AG08396 (cell line): ENCODE results near the gene SYAP1.
"Not testable (repeated sequence)": the region's sequence is repeated elsewhere in the genome, so short reads cannot be mapped to it uniquely, and the experiment has no call there.

Experiments used
- DNase-seq: peaks from one replicate; pipeline ENCODE4 v3.0.0; 2012; ENCODE audit warnings: low spot score, mixed read lengths

SYAP1 gene, protein sequence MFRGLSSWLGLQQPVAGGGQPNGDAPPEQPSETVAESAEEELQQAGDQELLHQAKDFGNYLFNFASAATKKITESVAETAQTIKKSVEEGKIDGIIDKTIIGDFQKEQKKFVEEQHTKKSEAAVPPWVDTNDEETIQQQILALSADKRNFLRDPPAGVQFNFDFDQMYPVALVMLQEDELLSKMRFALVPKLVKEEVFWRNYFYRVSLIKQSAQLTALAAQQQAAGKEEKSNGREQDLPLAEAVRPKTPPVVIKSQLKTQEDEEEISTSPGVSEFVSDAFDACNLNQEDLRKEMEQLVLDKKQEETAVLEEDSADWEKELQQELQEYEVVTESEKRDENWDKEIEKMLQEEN

DNA sequence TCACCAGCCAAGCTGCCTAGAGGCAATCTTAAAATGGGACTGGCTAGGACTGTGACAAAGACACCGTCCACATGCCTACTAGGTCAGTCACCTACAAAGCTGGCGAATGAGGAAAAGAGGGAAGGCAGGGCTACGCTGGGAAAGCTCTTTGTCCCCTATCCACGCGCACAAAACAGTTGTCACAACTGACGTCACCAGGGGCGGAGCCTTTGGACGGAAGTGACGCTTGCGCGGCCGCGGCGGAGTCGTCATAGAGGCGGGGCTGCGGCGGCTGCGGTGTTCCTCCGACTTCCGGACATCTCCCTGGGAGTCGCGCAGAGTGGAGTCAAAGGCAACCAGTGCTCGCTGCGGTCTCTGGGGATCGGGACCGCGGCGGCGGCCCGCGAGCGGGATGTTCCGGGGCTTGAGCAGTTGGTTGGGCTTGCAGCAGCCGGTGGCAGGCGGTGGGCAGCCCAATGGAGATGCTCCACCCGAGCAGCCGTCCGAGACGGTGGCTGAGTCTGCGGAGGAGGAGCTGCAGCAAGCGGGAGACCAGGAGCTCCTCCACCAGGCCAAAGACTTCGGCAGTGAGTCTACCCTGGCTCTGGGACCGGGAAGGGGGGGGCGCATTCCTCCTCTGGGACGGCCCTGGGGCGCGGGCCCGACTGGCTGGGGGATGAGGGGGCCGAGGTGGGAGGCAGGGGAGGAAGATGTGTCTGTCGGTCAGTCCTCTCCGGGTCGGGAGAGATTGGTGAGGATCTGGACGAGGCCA is at the start of gene SYAP1:
SYAP1 (plus strand) TSS at position 279 of the 751 bp plus-strand sequence; CDS start at position 392, 113 bp downstream.
- DNase-seq, result peak; percentile 93

DNA sequence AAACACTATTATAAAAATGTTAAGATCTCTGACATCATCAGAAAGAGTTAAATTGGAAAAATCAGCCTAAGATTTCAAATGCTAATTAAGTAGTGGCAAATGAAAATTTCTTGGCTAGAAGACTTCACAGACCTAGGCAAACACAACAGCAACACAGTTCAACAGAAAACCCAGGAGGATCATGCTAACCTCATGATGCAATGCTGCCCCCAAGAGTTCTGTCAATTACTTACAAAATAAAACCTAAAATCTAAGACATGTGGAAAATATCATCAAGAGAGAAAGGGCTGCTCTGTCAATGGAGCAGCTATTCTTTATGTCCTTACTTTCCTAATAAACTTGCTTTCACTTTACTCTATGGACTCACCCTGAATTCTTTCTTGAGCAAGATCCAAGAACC is 48.4 kb upstream of the SYAP1 start:
- peak; percentile 57 for DNase-seq

DNA sequence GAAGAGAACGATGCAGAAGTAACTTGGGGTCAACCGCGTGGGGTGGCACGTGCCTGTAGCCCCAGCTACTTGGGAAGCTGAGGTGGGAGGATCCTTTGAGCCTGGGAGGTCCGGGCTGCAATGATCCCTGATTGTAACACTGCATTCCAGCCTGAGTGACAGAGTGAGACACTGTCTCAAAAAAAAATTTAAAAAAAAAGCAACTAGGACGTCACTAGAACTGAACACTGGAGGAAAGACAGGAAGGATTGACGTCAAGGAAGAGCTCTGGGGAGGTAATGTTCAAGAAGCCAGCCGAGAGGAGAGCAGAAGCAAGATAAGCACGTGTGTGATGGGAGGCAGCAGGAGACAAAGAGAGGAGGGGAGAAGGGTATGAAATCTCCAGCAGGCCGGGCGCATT is 40.7 kb upstream of the SYAP1 start:
- DNase-seq, result no peak

DNA sequence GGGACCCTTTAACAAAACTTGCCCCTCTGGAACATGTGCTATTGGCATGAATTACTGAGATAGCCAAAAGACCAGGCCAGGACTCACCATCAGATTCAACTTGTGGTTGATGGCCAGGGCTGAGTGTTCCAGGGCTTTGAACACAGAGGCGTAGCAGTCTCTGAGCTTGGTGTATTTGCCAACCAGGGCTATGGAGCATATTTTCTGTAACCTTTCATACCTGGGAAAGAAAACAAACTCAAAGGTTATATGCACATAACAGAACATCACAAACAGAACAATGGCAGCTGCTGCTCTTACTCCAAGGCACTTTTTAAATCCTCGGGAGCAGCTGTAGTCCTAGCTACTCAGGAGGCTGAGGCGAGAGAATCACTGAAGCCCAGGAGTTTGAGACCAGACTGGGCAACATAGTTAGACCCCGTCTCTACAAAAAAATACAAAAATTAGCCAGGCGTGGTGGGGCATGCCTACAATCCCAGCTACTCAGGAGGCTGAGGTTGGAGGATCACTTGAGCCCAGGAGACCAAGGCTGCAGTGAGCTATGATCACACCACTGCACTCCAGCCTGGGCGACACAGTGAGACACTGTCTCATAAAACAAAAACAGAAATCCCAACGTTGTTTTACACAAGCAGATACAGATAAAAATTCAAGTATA is 36.3 kb upstream of the SYAP1 start:
- no peak for DNase-seq

DNA sequence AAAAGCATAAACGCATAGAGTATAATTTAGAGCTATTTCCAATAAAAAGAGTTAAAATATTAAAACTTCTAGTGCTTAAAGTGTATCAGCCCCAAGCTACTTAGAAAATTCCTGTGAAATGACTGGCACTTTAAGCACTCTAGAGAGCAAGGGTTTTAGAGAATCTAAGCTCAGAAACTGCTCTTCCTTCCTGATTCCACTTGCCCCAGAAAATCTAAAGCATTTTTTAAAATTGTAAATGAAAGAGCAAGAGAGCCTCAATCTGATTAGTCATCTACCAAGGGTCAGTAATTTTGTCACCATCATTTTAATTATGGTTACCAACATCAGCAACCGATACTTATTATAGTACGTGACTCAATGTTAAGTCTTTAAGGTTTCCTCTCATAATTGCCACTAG is 31.9 kb upstream of the SYAP1 start:
- DNase-seq, result no peak

DNA sequence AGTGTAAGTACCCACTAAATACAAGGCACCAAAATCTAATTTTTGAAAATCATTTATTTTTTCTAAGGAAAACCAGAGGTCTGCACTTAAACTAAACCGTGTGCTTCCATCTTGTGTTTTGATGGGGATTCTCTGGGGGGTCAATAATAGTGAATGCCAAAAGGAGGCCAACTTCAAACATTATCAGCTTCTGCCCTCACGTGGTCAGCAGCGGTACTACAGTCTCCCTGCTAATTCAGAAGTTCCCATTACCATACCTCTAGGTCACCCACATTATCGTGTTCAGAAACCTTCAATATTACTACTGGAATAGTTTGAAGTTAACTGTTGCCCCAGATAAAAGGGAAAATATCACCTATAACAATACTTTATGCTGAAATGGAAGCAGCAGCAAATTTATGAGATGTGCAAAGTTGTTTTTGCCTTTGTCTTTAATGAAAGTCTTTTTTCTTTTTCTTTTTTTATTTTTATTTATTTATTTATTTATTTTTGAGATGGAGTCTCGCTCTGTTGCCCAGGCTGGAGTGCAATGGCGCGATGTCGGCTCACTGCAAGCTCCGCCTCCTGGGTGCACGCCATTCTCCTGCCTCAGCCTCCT is 24.2 kb upstream of the SYAP1 start:
- peak; percentile 55 for DNase-seq

DNA sequence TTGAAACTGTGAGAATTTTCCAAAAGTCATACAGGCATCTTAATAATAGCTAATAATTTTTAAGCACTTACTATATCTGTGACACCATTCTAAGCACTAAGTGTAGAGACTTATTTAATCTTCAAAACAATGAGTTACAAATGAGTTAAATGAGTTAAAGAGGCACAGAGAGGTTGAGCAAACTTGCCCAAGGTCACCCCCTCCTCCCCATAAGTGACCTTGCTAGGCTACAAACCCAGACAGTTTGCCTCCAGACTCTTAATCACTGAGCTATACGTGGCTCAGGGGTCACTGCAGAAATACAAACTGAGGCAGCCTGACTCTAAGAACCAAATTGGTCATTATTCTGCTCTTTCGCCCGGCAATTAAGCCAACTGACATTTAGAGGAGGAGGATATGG is 22.5 kb upstream of the SYAP1 start:
- DNase-seq, result no peak

DNA sequence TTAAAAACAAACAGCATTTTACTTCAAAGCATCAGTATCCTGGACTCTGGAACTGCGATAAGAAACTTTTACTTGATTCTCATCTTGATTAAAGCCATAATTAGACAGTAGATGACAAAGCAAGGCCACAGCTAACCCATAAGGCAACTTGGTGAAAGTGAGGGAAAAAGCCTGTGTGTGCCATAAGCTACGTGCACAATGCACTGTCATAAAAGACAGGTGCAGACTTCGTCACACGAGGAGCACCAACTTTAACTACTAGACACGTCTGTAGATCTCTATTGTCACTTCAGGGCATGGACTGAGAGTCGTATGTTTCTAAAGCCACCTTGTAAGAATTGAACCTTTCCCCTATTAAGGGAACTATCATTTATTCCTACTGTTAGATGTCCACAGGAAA is 20.0 kb upstream of the SYAP1 start:
- DNase-seq, result no peak

DNA sequence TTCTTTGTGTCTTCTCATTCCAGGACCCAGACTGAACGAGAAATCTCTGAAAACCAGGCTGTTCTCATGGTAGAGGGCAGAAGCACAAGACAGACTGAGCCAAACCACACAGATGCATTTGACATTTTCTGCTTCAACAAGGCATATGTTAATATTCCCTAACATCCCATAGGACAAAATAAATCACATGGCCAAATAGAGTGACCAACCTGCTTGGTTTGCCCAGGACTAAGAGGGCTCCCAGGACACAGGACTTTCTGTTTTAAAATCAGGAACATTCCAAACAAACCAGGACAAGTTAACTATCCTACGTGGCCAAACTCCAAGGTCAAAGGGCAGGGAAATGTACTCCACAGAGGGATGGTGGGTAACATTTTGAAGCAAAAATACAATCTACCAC is 18.7 kb upstream of the SYAP1 start:
- no peak for DNase-seq

DNA sequence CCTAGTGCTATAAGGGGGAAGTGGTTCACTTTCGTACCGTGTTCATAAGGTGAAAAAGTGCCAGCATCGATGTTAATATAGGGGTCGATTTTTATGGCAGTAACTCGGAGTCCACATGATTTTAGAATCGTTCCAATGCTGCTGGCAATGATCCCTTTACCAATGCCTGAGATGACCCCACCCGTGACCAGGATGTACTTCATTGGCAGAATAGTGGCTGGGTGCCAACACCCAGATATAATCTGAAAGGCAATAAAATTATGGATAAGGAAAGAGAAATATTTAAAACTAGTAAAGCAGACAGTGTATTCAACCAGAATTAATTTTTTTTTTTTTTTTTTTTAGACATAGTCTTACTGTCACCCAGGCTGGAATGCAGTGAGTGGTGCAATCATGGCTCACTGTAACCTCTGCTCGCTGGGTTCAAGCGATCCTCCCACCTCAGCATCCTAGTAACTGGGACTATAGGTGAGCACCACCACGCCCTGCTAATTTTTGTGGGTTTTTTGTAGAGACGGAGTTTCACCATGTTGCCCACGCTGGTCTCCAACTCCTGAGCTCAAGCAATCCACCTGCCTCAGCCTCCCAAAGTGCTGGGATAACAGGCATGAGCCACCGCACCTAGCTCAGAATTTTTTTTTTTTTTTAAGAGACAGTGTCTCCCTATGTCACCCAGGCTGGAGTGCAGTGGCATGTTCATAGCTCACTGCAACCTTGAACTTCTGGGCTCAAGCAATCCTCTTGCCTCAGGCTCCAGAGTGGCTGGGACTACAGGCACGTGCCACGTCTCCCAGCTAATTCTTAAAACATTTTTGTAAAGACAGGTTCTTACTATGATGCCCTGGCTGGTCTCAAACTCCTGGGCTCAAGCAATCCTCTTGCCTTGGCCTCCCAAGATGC is 16.5 kb upstream of the SYAP1 start:
- no peak for DNase-seq

DNA sequence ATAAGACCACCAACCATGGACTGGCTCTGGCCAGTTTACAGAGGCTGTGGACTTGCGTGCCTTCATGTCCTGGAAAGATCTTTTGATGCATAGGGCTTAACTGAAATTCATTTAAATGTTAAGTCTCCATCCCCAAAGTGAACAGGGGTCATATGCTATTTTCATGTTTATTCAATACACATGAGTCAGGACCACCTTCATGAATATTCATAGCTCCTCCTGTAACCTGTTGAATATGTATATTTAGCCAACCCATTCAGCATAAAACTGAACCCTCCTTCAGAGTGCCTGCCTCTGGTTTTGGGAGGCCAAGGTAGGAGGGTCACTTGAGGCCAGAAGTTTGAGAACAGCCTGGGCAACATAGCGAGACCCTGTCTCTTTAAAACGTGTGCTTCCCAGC is 14.0 kb upstream of the SYAP1 start:
- DNase-seq, result no peak

DNA sequence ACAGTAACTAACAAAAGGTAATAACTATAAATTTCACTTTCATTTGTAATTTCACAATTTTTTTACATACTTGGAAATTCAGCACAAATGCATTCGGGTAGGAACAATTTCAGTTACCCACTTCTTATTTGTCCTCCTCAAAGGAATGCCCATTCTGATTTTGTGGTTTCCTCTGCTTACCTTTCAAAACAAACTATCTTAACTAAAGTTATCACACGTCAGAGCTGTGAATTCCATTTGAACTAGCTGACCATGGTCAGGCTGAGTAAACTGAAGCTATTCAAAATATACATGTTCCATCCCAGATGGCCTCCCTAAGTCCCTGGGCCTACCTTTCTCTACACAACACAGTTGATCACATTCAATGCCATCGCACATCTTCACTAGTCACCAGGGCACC is 11.4 kb upstream of the SYAP1 start:
- no peak for DNase-seq

DNA sequence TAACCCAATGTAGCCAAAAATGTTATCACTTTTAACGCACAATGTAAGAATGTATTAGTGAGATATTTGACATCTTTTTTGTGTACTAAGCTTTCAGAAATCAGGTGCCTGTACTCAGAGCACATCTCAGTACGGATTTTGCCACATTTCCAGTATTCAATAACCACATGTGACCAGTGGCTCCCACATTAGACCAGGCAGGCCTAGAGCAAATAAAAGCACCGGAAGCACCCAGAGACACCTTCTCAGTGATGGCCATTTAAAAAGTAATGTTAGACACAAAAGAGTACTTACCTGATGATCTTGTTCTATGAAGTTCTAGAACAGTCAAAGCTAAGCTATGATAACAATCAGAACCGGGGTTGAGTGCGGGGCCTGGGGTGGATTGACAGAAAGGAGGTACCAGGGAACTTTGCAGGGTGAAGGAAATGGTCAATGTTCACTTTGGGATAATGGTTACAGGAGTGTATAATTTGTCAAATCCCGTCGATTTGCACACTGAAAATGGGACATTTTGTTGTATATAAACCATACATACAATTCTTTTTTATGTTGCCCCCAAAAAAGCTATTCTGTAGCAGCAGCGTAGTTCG is 8.1 kb upstream of the SYAP1 start:
- DNase-seq, result no peak

DNA sequence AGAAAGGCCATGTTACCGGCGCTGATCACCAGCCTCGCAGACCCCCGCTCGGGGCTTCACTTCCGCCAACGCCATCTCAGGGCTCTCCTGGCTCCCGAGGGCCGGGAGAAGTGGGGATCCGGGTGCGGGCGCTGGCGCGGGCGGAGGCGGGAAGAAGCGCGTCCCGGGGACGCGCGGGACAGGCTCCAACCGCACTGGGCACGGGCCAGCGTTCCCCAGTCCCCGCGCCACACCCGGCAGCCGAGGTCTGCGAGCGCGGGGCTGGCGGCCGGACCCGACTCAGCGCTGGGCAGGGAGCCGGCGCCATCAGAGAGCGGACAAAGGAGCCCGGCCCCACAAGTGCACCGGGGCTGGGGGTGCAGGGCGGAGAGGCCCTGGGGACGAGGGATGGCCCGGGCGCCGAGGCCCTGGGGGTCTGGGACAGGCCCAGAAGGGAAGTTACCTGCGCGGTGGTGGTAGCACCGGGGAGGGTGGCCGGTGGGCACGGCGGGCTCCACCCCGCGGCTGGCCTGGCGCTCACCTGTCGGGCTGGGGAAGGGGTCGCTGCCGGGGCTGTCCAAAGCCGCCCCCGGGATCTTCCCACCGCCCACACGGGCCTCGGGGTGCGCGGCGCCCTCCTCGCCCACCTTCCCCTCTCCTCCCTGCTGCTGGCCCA is 7.4 kb upstream of the SYAP1 start:
- peak; percentile 55 for DNase-seq

DNA sequence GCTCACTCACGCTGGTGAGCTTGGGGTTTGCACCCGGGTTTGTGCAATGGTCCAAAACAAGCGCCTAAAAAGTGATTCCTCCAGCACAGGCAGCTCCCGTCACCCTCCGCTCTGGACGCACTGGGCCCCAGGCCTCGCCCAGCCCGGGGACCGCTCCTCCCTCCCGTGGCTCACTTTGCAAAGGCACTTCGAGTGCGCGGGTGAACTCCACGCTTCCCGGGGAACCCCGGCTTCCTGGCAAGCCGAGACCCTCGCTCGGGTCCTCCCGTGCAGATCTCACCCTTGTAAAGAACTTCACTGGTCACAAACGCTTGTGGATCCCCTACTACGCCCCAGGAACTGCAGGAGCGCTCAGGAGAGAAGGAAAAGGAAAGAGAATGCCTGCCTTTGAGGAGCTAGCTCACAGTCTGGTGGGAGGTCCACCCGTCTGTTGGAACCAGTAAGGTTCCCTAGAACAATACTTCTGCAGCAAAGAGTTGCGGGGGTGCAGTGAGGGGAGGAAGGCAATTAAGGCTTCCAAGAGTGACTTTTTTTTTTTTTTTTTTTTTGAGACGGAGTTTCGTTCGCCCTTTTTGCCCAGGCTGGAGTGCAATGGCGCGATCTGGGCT is 6.8 kb upstream of the SYAP1 start, which contains the start of gene CTPS2:
CTPS2 (minus strand) TSS at position 122 of the 608 bp plus-strand sequence. CDS start 9,767 bp downstream, outside the sequence.
- DNase-seq, result peak; percentile 88

DNA sequence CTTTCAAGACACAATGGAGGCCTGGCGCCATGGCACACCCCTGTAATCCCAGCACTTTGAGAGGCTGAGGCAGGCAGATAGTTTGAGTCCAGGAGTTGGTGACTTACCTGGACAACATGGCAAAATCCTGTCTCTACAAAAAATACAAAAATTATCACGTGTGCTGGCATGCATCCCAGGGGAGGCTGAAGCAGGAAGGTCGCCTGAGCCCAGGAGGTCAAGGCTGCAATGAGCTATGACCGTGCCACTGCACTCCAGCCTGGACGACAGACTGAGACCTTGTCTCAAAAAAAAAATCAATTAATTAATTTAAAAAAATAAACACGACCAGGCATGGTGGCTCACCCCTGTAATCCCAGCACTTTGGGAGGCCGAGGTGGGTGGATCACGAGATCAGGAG is 4.9 kb upstream of the SYAP1 start:
- DNase-seq, result no peak

DNA sequence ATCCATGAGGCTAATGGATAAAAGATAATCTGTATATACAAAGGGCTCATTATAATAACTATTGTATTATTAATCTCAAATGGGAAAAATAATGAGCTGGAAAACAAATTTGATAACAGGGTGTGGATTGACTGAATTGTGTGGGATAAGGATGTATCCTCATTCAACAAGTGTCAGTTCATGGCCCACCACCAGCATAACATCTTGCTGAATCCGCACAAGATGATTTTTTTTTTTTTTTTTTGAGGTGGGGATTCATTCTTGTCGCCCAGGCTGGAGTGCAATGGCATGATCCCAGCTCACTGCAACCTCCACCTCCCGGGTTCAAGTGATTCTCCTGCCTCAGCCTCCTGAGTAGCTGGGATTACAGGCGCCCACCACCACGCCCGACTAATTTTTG is 3.8 kb upstream of the SYAP1 start:
- DNase-seq, result not testable (repeated sequence)

DNA sequence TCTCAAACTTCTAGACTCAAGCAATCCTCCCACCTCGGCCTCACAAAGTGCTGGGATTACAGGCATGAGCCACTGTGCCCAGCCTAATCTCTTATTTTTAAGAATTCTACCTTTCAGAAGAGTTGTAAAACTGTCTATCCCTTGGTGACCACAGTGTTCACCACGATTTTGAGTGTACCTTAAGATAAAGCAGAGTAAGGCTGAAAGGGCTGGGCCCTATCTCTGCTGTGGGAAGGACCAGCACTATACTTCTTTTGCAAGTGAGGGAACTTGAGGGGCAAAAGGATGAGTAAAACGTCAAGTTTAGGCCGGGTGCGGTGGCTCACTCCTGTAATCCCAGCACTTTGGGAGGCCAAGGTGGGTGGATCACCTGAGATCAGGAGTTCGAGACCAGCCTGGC is 3.0 kb upstream of the SYAP1 start:
- DNase-seq, result not testable (repeated sequence)

DNA sequence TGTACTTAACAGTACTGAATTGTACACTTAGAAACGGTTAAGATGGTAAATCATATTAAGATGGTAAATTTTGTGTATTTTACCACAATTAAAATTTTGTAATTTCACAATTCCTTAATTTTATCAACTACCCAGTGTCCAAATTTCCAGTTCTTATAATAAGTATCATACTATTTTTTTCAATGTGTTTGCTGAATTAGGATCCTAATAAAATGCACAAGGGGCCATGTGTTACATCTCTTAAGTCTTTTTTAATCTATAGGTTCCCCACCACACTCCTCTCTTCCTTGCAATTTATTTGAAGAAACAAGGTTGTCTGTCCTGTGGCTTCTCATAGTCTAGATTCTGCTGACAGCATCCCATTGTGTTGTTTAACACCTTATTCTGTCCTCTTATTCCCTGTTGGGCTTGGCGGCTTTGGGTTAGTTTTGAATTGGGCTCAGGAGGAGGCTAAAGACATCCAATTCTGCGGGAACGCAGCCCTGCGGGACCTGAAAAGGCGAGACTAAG is 533 bp upstream of the SYAP1 start:
- no peak for DNase-seq

DNA sequence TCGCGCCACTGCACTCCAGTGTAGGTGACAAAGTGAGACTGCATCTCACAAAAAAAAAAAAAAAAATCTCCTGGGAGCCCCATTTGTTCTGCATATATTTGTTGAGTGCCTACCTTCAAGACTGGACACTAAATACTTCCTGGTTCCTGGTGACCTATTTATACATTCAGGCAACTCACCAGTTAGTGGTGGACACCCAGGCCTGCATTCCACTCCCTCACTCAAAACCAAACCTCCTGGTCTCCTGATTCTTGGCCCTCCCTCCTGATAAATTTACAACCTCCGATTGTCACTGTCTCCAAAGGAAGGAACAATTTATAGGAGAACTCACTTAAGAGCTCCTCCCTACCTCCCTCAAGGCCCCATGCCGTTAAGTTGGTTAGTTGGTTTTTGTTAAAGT is 3.1 kb downstream of the SYAP1 start:
- DNase-seq, result no peak
